Measurements from ENCODE around the gene STK11IP. TPM values are rescaled to one million over a fixed set of nuclear protein-coding genes. Genes with fewer than 3 reads are reported as not detected.

The STK11IP gene
- total and polyA plus RNA-seq, 10 of the 15 experiments (the other 5 are each of a cell fraction or from before 2014, with no cell fraction given): 0.42 to 24.0 (median 11.4) TPM

- FAIRE-seq (no peak), ATAC-seq (no peak), DNase-seq (ENCODE audit: low read depth, low spot score) (no peak)
- Histone ChIP-seq H3K9me3 (replicated peaks; ENCODE audit: control insufficient read depth, insufficient read depth, low read length) (no peaks in the 10 kb centered on the region), H2AFZ (ENCODE audit: control insufficient read depth, low read depth, low read length) (no peak overlapping the region), H4K20me1 (ENCODE audit: control insufficient read depth, insufficient read depth) (no peaks in the 10 kb centered on the region), H3K4me2 (ENCODE audit: control insufficient read depth, insufficient read depth) (no peak overlapping the region), H3K79me2 (ENCODE audit: control insufficient read depth, insufficient read depth, low read length) (no peaks in the 10 kb centered on the region), H3K4me3 (no peak overlapping the region), H3K36me3 (ENCODE audit: control insufficient read depth in 2 of 2, insufficient read depth in 2 of 2, low read length in 1 of 2) (no peaks in the 10 kb centered on the region), H3K27me3 (replicated peaks in 1 of 2; ENCODE audit: control insufficient read depth in 2 of 2, insufficient read depth in 2 of 2, low read length in 1 of 2) (no peaks in the 10 kb centered on the region; a peak in 3 of 4 replicates), H3K27ac (ENCODE audit: control insufficient read depth, insufficient read depth) (no peak overlapping the region), H3K9ac (ENCODE audit: control insufficient read depth, insufficient read depth, low read length) (no peak overlapping the region), H3K4me1 (ENCODE audit: control insufficient read depth, insufficient read depth, low read length) (no peaks in the 10 kb centered on the region)
- RAD21 ChIA-PET (ENCODE audit: unreplicated experiment): no interaction called here
- no TSS peak for BruUV-seq (replicated peaks)
- in situ Hi-C loops (cut with MboI) (no loop called here), intact Hi-C loops (cut with micrococcal nuclease; ENCODE audit: unreplicated experiment) (loop anchor here (10.0 kb wide), 1 partner anchor 158 kb away; no protein-coding TSS in a partner anchor)
- SMC1A ChIA-PET (ENCODE audit: uncharacterized antibody, unreplicated experiment): no interaction called here
- CTCF ChIA-PET: interaction anchor here (1.6 to 2.5 kb wide), 2 partner anchors 9 to 91 kb away, joined by 3 to 9 read pairs; no protein-coding TSS in a partner anchor
- POLR2A ChIA-PET: no interaction called here
- WGBS (ENCODE audit: insufficient coverage, insufficient replicate concordance, low lambda C conversion rate, missing lambda C conversion rate): 47% methylated on average over 8 of the region's 8 CpGs
- no peak for TF ChIP-seq USF2 (IDR thresholded peaks at IDR 0.05; ENCODE audit: borderline replicate concordance, low read depth, low read length)
- no peak for TF ChIP-seq SREBF2 (IDR thresholded peaks at IDR 0.05; ENCODE audit: low read length)
- no peak for TF ChIP-seq JUND (IDR thresholded peaks at IDR 0.05; ENCODE audit: low read depth, low read length)
- TF ChIP-seq STAT1 (conservative IDR thresholded peaks at IDR 0.05): no peak
- no peak for TF ChIP-seq HDAC2 (IDR thresholded peaks at IDR 0.05)
- TF ChIP-seq BCL11A (IDR thresholded peaks at IDR 0.05; ENCODE audit: low read depth, low read length): no peak
- TF ChIP-seq WRNIP1 (IDR thresholded peaks at IDR 0.05; ENCODE audit: borderline replicate concordance, low read depth, low read length): no peak
- no peak for TF ChIP-seq NFXL1 (IDR thresholded peaks at IDR 0.05; ENCODE audit: borderline replicate concordance)
- no peak for TF ChIP-seq POLR2A (IDR thresholded peaks at IDR 0.05; ENCODE audit: low read depth, low read length)
- TF ChIP-seq EED (IDR thresholded peaks at IDR 0.05; ENCODE audit: low read depth): no peak
- TF ChIP-seq MAX (IDR thresholded peaks at IDR 0.05; ENCODE audit: low read depth, low read length): no peak
- TF ChIP-seq ZSCAN29 (IDR thresholded peaks at IDR 0.05): no peak
- TF ChIP-seq RAD51 (IDR thresholded peaks at IDR 0.05): no peak
- no peak for TF ChIP-seq NFYA (IDR thresholded peaks at IDR 0.05; ENCODE audit: borderline replicate concordance, low read depth, low read length)
- TF ChIP-seq IRF3 (IDR thresholded peaks at IDR 0.05): no peak
- no peak for TF ChIP-seq ZNF384 (IDR thresholded peaks at IDR 0.05; ENCODE audit: borderline replicate concordance, low read depth, low read length)
- TF ChIP-seq ESRRA (IDR thresholded peaks at IDR 0.05; ENCODE audit: low read length): no peak
Observed at GRCh38 chr2:219632760-219633105, 35.1 kb downstream of the STK11IP start.
